Thyroid gland (tissue), 4 donors: Measurements from ENCODE around the gene MARK2.

Experiments used
- POLR2A ChIP-seq, 2 donors: fragments of 450-650 bp; IDR thresholded peaks; one replicate each; pipeline ENCODE4 v1.6.1; 2017; ENCODE audit warnings: antibody characterized with exemption in 2 of 2, mild to moderate bottlenecking in 2 of 2, moderate library complexity in 1 of 2
- TF ChIP-seq, protein P1 (sequence below), 6 experiments: fragments of 200-600 bp in 3 of 6; fragments of 450-650 bp in 3 of 6; sonication (generic) in 3 of 6; IDR thresholded peaks; one replicate each; pipeline ENCODE4 v1.5.1; 2016 to 2019; ENCODE audit warnings: antibody characterized with exemption in 6 of 6, mild to moderate bottlenecking in 2 of 6, inconsistent platforms in 1 of 6, moderate library complexity in 1 of 6

DNA sequence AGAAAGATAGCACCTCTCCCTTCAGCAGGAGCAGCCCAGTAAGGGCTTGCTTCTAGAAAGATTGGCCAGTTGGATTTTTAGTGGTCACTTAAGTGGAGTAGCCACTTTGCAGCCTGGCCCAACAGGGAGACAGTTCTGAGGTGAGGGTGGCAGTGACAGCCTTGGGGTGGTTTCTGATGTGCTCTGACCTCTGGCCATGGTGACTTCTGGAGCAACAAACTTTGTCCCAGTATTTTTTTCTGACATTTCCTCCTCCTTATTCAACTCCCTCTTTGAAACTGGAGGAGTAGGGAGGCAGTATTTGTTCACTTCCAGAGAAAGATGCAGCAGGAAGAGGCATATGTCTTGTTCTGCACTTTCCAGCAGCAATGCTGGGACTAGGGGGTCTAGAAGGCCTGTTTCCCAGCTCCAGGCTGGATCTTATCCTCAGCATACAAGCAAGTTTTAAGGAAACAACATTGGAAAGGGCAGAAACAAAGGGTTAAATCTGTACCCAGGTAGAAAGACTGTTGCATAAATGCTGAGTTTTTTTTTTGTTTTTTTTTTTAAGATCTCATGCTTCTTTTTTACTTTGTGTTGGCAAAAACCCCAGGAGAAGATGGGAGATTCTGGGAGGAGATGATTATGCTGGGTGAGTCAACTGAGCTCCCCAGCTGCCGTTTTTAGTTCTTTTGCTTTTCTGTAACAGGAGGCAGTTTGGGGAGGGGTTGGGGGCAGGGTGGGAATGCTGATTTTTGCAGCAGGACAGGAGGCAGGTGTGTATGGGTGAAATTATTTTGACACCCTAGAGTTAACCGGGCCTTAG, 40.9 kb downstream of the MARK2 start:
- TF ChIP-seq, protein P1, sequence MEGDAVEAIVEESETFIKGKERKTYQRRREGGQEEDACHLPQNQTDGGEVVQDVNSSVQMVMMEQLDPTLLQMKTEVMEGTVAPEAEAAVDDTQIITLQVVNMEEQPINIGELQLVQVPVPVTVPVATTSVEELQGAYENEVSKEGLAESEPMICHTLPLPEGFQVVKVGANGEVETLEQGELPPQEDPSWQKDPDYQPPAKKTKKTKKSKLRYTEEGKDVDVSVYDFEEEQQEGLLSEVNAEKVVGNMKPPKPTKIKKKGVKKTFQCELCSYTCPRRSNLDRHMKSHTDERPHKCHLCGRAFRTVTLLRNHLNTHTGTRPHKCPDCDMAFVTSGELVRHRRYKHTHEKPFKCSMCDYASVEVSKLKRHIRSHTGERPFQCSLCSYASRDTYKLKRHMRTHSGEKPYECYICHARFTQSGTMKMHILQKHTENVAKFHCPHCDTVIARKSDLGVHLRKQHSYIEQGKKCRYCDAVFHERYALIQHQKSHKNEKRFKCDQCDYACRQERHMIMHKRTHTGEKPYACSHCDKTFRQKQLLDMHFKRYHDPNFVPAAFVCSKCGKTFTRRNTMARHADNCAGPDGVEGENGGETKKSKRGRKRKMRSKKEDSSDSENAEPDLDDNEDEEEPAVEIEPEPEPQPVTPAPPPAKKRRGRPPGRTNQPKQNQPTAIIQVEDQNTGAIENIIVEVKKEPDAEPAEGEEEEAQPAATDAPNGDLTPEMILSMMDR (IDR thresholded peaks at IDR 0.05): no peak
- no peak for TF ChIP-seq POLR2A (IDR thresholded peaks at IDR 0.05)
